ENCODE measurements around the gene MRPL48. TPM values are rescaled to one million over a fixed set of nuclear protein-coding genes. Genes with fewer than 3 reads are reported as not detected.

MRPL48 gene
- total and polyA plus RNA-seq, 10 of the 15 experiments (the other 5 are each of a cell fraction or from before 2014, with no cell fraction given): 46.7 to 159 (median 83.4) TPM

DNA sequence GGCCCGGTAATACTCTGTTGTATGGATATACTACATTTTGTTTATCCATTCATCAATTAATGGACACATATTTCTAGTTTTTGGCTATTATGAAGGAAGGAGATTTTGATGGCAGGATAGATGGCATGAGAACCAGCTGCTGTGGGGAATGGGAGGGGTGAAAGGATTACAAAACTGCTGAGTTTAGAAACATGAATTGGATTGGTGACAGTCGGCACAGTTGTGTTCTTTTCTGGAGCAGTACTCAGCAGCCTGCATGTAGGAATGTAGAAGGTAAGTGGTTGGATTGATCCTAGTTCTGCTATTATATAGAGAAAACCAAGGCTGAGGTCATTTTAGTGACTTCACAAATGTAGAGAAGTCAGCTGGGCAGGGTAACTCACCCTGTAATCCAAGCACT lies 96.2 kb downstream of the MRPL48 start (continued):
- TF ChIP-seq ZSCAN29 (IDR thresholded peaks at IDR 0.05): no peak
- TF ChIP-seq KAT2A (conservative IDR thresholded peaks at IDR 0.05; ENCODE audit: control insufficient read depth, low read depth, low read length): no peak
- TF ChIP-seq MLLT1 (IDR thresholded peaks at IDR 0.05): no peak

GRCh38 chr11:73888244-73888643 lies 100.6 kb downstream of the MRPL48 start:
- ChIA-PET RAD21 (ENCODE audit: unreplicated experiment) (no interaction called here), CTCF (no interaction called here), POLR2A (no interaction called here), SMC1A (ENCODE audit: uncharacterized antibody, unreplicated experiment) (interaction anchor here (1.2 kb wide), 1 partner anchor 16 kb away, joined by 3 read pairs; no protein-coding TSS in a partner anchor)
- no peaks in the 10 kb centered on the region for H3K4me1 ChIP-seq (ENCODE audit: control insufficient read depth, insufficient read depth, low read length)
- no peaks in the 10 kb centered on the region for H3K79me2 ChIP-seq (ENCODE audit: control insufficient read depth, insufficient read depth, low read length)
- no peak for TF ChIP-seq KAT2A (conservative IDR thresholded peaks at IDR 0.05; ENCODE audit: control insufficient read depth, low read depth, low read length)
- no peak for TF ChIP-seq PKNOX1 (IDR thresholded peaks at IDR 0.05)
- no peak for TF ChIP-seq SKIL (IDR thresholded peaks at IDR 0.05; ENCODE audit: low read depth, poor library complexity, severe bottlenecking)
- no peak for TF ChIP-seq RB1 (IDR thresholded peaks at IDR 0.05; ENCODE audit: borderline replicate concordance)
- no peak overlapping the region for H3K27ac ChIP-seq (ENCODE audit: control insufficient read depth, insufficient read depth)
- no peaks in the 10 kb centered on the region for H3K9me3 ChIP-seq (replicated peaks; ENCODE audit: control insufficient read depth, insufficient read depth, low read length)
- 94% methylated on average over 3 of the region's 3 CpGs for WGBS (ENCODE audit: insufficient coverage, insufficient replicate concordance, low lambda C conversion rate, missing lambda C conversion rate)
- intact Hi-C loops (cut with micrococcal nuclease; ENCODE audit: unreplicated experiment) (no loop called here), in situ Hi-C loops (cut with MboI) (no loop called here)
- H2AFZ ChIP-seq (ENCODE audit: control insufficient read depth, low read depth, low read length): no peak overlapping the region
- H3K4me3 ChIP-seq: no peak overlapping the region
- FAIRE-seq (no peak), ATAC-seq (no peak), DNase-seq (ENCODE audit: low read depth, low spot score) (no peak)
- H3K4me2 ChIP-seq (ENCODE audit: control insufficient read depth, insufficient read depth): no peak overlapping the region
- no peaks in the 10 kb centered on the region for H4K20me1 ChIP-seq (ENCODE audit: control insufficient read depth, insufficient read depth)
- no peaks in the 10 kb centered on the region; a peak in 2 of 4 replicates for H3K36me3 ChIP-seq (ENCODE audit: control insufficient read depth in 2 of 2, insufficient read depth in 2 of 2, low read length in 1 of 2)
- H3K9ac ChIP-seq (ENCODE audit: control insufficient read depth, insufficient read depth, low read length): no peak overlapping the region
- no TSS peak for BruUV-seq (replicated peaks)
- no peaks in the 10 kb centered on the region for H3K27me3 ChIP-seq (replicated peaks in 1 of 2; ENCODE audit: control insufficient read depth in 2 of 2, insufficient read depth in 2 of 2, low read length in 1 of 2)
